IPS-18c (cell line): ENCODE measurements around the gene F8A3.
"Not testable (repeated sequence)": the region's sequence is repeated elsewhere in the genome, so short reads cannot be mapped to it uniquely, and the experiment has no call there.

Experiments used
- H3K4me3 ChIP-seq: 2 replicates; pipeline ENCODE4 v1.7.0; 2013; ENCODE audit warnings: low read depth, mild to moderate bottlenecking, low read length, moderate library complexity; ENCODE audit not compliant: insufficient read depth
- H3K9me3 ChIP-seq: one replicate; pipeline ENCODE4 v1.6.1; 2013; ENCODE audit warnings: mild to moderate bottlenecking, low read length, moderate library complexity; ENCODE audit not compliant: control insufficient read depth, insufficient read depth

F8A3 gene

DNA sequence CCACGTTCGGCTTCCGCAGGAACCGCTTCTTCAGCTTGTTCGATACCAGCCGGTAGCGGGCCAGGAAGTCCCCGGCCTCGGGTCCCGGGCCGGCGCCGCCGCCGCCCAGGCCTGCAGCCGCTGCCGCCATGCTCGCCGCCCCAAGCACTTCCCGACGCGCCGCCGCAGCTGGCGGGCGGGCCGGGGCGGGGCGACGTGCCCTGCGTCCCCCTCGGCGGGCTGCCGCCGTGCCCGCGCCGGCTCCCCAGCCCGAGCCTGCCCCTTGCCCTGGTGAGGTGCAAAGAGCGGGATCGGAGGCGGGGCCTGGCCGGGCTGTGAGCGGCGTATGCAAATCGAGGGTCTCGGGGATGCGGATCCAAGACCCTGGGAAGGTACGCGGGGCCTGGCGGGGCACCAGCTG lies at the start of gene F8A3:
F8A3 (minus strand) TSS at position 150 of the 400 bp plus-strand sequence; CDS start at position 130, 20 bp downstream.
- not testable (repeated sequence) for H3K9me3 ChIP-seq, H3K4me3 ChIP-seq

DNA sequence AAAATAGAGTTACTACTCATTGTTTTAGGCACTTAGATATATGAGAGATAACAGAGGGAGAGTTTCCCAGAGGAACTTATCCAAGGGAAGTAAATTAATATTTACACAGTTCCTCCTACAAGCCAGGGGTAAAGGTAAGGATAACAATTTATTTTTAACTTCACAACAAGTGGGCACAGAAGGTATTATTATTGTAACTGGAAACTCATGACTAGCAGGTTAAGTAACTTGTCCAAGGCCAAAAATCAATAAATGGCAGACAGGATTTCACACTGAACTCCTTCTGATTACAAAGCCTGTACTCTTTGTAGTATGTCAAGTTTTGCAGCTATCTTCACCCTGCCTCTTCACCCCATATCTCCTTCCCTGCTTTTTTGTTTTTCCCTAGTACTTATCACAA lies 46.9 kb upstream of the F8A3 start:
- Histone ChIP-seq H3K9me3 (no peaks in the 10 kb centered on the region), H3K4me3 (no peak overlapping the region)

DNA sequence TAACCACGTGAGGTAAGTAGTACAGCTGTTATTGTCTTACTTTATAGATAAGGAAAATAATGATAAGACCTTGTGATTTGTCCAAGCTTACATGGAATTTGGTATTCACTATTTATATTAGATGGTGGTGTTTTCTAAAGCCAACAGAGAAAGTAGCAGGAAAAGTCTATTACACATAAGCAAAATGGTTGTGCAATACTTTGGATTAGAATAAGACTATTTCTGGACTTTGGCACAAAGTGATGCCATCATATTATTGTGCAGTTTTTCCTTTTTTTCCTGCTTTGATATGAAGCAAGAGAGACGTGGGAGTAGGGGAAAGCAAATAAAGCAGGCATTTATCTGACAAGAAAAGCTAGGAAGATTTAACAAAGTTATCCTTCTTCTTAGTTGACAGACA lies 36.7 kb upstream of the F8A3 start:
- not testable (repeated sequence) for H3K4me3 ChIP-seq, H3K9me3 ChIP-seq

DNA sequence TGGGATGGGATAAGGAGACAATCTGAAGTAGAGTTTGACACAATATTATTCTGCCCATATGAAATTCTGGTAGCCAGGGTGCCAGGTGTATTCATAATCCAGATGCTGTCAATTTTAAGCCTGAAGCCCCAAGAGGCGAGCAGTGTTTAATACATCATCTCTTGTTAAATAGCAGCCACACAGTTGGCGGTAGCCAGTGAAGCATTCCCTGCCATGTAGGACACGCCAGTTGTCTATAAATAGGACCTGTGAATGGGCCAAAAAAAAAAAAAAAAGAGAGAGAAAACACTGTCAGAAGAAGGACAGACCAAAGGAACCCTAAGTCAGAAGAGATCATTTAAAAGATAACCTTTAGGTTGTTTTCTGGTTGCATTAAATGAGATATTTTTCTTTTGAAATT lies 33.0 kb upstream of the F8A3 start:
- H3K4me3 ChIP-seq, H3K9me3 ChIP-seq: not testable (repeated sequence)

DNA sequence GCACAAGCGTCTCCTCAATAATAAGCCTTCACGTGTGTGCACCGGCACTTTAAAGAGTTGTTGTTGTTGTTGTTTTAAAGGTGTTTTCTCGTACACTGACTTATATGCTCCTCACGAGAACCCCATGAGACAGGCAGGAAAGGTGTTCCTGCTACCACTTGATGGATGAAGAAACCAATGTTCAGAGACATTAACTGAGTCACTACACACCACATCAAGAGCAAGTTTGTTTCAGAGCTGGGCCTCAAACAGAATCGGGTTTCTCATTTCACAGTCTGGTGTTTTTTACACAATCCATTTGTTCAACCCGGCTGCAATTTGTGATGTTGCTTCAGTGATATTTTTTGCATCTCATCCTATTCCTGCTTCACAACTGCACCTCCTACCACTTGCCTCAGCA lies 18.7 kb upstream of the F8A3 start:
- not testable (repeated sequence) for H3K9me3 ChIP-seq, H3K4me3 ChIP-seq

DNA sequence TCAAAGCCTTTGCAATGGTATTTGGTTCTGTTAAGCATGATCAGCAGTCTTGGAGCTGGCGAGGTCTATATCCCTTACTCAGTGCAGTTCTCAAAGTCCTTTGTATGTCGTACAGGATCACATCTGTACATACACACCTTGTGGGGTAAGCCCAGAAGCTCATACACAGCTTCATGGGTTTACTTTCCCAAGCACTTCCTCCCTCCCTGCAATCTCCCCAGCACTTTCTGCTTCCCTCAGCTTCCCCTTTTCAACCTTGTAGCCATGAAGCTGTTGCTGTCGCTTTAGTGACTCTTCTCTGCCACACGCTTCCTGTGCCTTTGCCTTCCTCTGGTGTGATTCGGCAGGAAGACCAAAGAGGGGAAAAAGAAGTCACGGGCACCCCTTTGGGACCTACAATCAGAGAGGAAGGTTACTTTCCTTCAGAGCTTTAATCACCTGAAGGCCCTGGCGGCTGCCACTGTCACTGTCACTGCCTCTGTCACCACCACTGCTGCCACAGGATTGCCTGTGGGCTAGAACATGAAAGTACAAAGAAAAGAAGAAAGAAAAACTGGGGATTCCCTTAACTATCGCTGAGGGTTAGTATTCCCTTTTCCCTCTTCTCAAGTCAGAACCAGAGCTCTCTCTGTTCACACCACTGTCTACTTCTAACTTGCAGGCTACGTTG lies 8.0 kb upstream of the F8A3 start:
- H3K4me3 ChIP-seq: not testable (repeated sequence)

DNA sequence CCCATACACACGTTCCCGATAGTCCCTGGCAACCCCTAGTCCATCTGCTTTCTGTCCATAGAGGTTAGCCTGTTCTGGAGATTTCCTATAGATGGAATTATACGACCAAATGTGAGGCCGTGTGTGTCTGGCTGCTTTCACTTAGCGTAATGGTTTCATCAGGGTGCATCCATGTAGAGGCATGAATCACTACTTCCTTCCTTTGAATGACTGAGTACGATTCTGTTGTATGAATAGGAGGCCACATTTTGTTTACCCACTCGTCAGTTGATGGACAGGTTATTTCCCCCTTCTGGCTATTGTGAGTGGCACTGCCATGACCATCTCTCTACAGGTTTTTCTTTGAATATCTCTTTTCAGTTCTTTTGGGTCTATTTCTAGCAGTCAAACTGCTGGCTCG lies 2.1 kb upstream of the F8A3 start:
- not testable (repeated sequence) for H3K4me3 ChIP-seq, H3K9me3 ChIP-seq

More for the DNA sequence above, 8.0 kb upstream of the F8A3 start:
- not testable (repeated sequence) for H3K9me3 ChIP-seq

DNA sequence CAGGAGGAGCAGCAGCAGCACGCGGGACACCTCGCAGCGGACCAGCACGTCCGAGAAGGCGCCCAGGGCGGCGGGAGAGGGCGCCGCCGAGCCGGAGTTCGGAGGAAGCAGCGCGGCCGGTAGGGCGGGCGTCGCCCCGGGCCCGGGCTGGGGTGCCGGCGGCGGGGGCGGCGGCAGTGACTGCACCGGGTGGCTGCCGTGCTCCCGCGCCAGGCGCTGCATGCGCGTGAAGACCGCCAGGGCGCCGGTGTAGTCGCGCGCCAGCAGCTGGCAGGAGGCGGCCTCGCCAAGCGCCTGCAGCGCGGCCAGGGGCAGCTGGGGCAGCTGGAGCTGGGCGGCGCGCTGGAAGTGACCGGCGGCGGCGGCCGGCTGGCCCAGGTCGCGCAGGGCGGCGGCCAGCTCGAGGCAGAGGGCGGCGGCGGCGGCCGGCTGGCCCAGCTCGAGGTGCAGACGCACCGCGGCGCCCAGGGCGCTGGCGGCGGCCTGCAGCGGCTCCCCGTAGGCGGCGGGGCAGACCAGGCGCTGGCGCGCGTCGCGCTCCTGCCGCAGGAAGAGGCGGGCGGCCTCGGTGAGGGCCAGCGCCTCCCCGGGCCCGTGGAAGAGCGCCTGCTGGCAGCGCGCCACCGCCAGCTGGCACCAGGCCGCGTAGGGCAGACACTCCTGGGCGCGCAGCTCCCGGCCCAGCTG lies 516 bp downstream of the F8A3 start:
- not testable (repeated sequence) for H3K9me3 ChIP-seq

DNA sequence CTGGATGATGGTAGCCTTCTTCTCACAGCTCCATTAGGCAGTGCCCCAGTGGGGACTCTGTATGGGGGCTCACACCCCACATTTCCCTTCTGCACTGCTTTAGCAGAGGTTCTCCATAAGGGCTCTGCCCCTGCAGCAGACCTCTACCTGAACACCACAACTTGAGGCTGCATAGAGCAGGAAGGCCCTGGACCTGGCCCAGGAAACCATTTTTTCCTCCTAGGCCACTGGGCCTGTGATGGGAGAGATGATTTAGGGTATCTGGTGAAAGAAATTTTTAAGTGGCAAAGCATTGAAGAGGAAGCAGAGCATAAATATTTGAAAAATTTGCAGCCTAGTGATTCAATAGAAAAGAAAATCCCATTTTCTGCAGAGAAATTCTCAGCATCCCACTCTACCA lies 17.3 kb downstream of the F8A3 start:
- H3K4me3 ChIP-seq: no peak overlapping the region
- peaks cover 4% of the 10 kb centered on the region for H3K9me3 ChIP-seq

More for the DNA sequence above, 516 bp downstream of the F8A3 start:
- not testable (repeated sequence) for H3K4me3 ChIP-seq

DNA sequence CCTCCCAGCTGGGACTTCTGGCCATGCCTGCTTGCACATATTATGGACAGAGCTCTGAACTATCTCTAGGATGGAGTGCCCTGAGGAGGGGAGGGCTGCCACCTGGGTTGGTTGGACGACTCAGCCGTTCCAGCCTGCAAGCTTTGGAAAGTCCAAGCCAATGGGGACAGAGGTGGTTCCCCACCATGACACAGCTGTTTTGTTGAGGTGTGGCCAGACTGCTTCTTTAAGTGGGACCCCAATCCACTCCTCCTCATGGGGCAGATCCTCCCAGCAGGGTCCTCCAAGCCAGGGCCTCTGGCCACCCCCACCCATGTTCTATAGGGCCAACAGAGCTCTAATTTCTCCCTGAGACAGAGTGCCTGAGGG lies 22.7 kb downstream of the F8A3 start:
- H3K9me3 ChIP-seq: peaks cover 9% of the 10 kb centered on the region
- no peak overlapping the region for H3K4me3 ChIP-seq

DNA sequence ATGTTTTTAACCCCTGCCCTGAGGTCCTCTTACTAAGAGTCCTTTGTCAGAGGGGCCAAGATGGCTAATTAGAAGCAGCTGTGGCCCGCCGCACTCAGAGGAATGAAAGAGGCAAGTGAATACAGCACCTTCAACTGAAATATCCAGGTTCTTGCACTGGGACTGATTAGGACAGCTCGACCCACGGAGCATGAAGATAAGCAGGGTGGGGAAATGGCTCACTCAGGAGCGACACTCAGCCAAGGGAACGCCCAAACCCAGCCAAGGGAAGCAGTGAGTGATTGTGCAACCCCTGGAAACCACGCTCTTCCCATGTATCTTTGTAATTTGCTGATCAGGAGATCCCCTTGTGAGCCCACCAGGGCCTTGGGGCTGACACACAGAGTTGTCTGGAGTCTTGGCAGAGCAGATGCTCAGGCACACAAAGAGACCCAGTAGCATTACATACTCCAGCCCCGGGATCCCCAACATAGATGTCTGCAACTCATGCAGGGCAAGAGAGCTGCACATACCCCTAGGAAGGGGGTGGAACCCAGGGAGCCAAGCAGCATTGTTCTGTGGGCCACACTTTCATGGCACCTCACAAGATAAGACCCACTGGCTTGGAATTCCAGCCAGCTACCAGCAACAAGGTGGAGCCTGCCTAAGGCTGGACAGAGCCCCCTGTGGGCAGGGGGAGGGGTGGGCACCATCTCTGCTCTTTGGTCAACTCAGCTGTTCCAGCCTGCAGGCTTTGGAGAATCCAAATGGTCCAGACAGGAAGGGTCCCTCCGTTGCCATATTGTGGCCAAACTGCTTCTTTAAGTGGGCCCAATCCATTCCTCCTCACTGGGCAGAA lies 23.3 kb downstream of the F8A3 start:
- Histone ChIP-seq H3K9me3 (peaks cover 9% of the 10 kb centered on the region), H3K4me3 (no peak overlapping the region)

DNA sequence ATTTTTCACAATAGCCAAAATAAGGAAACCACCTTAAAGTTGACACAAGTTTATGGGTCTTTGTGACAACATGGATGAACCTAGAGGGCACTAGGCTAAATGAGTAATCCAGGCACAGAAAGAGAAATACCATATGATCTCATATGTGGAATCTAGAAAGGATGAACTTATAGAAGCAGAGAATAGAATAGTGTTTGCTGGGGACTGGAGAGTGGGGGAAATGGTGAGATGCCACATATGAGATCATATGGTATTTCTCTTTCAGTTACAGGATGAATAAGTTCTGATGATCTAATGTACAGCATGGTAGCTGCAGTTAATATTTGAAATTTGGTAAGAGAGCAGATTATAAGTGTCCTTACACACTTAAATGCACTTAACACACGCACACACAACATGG lies 40.7 kb downstream of the F8A3 start:
- Histone ChIP-seq H3K9me3 (peaks cover 2% of the 10 kb centered on the region), H3K4me3 (no peak overlapping the region)
